ENCODE measurements around the gene SOX5.

DNA sequence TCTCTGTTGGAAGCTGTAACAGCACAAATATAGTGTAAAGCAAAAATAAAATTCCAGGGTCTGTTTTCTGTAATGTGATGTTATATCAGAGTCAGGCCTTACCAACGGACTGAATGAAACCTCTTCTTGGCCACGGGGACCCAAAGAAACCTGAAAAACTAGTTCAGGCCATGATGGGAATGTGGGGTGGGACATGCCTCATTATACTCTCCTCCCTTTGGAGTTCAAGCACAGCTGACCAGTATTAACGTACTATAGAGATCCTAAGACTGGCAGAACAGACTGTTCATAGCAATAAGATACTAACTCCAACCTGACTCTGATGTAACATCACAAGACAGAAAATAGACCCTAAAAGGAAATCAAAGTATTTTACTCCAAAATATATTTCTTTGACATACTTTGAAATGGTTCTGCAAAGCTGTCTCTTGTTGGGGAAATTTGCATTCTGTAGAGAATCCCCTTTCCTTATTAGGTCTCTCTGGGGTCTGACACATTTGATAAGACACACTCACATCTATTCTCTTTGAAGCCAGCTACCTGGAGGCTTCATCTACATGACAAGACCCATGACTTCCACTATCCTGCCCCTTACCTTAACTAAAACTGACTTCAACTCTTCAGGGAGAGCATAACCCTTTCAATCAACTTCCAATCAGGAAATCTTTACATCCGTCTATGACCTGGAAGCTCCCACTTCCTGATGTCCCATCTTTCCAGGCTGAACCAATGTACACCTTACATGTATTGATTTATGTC is 444.6 kb downstream of the SOX5 start:
- TF ChIP-seq, protein P1, sequence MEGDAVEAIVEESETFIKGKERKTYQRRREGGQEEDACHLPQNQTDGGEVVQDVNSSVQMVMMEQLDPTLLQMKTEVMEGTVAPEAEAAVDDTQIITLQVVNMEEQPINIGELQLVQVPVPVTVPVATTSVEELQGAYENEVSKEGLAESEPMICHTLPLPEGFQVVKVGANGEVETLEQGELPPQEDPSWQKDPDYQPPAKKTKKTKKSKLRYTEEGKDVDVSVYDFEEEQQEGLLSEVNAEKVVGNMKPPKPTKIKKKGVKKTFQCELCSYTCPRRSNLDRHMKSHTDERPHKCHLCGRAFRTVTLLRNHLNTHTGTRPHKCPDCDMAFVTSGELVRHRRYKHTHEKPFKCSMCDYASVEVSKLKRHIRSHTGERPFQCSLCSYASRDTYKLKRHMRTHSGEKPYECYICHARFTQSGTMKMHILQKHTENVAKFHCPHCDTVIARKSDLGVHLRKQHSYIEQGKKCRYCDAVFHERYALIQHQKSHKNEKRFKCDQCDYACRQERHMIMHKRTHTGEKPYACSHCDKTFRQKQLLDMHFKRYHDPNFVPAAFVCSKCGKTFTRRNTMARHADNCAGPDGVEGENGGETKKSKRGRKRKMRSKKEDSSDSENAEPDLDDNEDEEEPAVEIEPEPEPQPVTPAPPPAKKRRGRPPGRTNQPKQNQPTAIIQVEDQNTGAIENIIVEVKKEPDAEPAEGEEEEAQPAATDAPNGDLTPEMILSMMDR (IDR thresholded peaks at IDR 0.05; ENCODE audit: low read depth, low read length), result no peak
- no peak for TF ChIP-seq POLR2A (IDR thresholded peaks at IDR 0.05; ENCODE audit: extremely low read depth, insufficient read length)
- TF ChIP-seq, protein P2, sequence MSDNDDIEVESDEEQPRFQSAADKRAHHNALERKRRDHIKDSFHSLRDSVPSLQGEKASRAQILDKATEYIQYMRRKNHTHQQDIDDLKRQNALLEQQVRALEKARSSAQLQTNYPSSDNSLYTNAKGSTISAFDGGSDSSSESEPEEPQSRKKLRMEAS (IDR thresholded peaks at IDR 0.05; ENCODE audit: low read depth, low read length), result no peak

All from NB4 (cell line).